Neural cell (in vitro differentiated cells): ENCODE data around the gene SHC1. TPM values are rescaled to one million over a fixed set of nuclear protein-coding genes. Genes with fewer than 3 reads are reported as not detected.

Source experiments
- H2AFZ ChIP-seq: fragments of 200-600, 300-800 bp; sonication (generic), shearing (Covaris generic); 2 replicates; pipeline ENCODE4 v1.6.0; 2014; ENCODE audit warnings: low read depth, mild to moderate bottlenecking, antibody characterized with exemption, low read length, moderate library complexity
- H3F3A ChIP-seq: fragments of 200-600 bp; shearing (Covaris generic); 2 replicates; pipeline ENCODE4 v1.6.1; 2016; ENCODE audit warnings: mild to moderate bottlenecking, moderate library complexity, mixed read lengths, antibody characterized with exemption, low read length; ENCODE audit not compliant: insufficient read depth, poor library complexity, severe bottlenecking
- H3K27ac ChIP-seq: fragments of 200-600, 300-800 bp; sonication (generic), shearing (Covaris generic); 2 replicates; pipeline ENCODE4 v1.5.1; 2014; ENCODE audit warnings: mild to moderate bottlenecking, low read length, moderate library complexity
- H3K27me3 ChIP-seq: fragments of 300-800, 200-600 bp; sonication (generic), shearing (Covaris generic); 2 replicates; pipeline ENCODE4 v1.6.0; 2014; ENCODE audit warnings: mild to moderate bottlenecking, low read depth, low read length, moderate library complexity; ENCODE audit not compliant: insufficient read depth
- H3K36me3 ChIP-seq: fragments of 300-800, 200-600 bp; sonication (generic), shearing (Covaris generic); 2 replicates; pipeline ENCODE4 v1.5.1; 2014; ENCODE audit warnings: mild to moderate bottlenecking, antibody characterized with exemption, low read length, moderate library complexity; ENCODE audit not compliant: insufficient read depth
- H3K4me2 ChIP-seq: fragments of 300-800, 200-600 bp; sonication (generic), shearing (Covaris generic); 2 replicates; pipeline ENCODE4 v1.6.0; 2014; ENCODE audit warnings: mild to moderate bottlenecking, low read length
- H3K4me3 ChIP-seq: fragments of 300-800, 200-600 bp; sonication (generic), shearing (Covaris generic); 2 replicates; pipeline ENCODE4 v1.5.1; 2014; ENCODE audit warnings: mild to moderate bottlenecking, low read length, moderate library complexity
- H3K79me2 ChIP-seq: fragments of 200-600 bp; shearing (Covaris generic); replicated peaks from 2 replicates; pipeline ENCODE4 v1.6.0; 2014; ENCODE audit warnings: mild to moderate bottlenecking, low read length, moderate library complexity; ENCODE audit not compliant: insufficient read depth
- H3K9ac ChIP-seq: fragments of 300-800, 200-600 bp; sonication (generic), shearing (Covaris generic); 2 replicates; pipeline ENCODE4 v1.6.1; 2016; ENCODE audit warnings: mild to moderate bottlenecking, low read length, mixed read lengths
- H3K9me2 ChIP-seq: fragments of 200-600 bp; shearing (Covaris generic); 2 replicates; pipeline ENCODE4 v1.6.1; 2016; ENCODE audit warnings: mild to moderate bottlenecking, low read length, mixed read lengths; ENCODE audit not compliant: insufficient read depth
- H3K9me3 ChIP-seq: fragments of 200-600, 300-800 bp; sonication (generic), shearing (Covaris generic); 2 replicates; pipeline ENCODE4 v1.6.1; 2016; ENCODE audit warnings: mild to moderate bottlenecking, mixed run types, low read length, moderate library complexity, mixed read lengths
- H4K20me1 ChIP-seq: fragments of 200-600 bp; shearing (Covaris generic); 2 replicates; pipeline ENCODE4 v1.6.1; 2016; ENCODE audit warnings: mild to moderate bottlenecking, mixed run types; ENCODE audit not compliant: insufficient read depth
- CTCF ChIP-seq: fragments of 450-650 bp; IDR thresholded peaks from 2 replicates; pipeline ENCODE4 v1.5.1; 2014; ENCODE audit warnings: antibody characterized with exemption, mild to moderate bottlenecking, moderate library complexity; ENCODE audit not compliant: poor library complexity, severe bottlenecking
- EP300 ChIP-seq: fragments of 450-650 bp; conservative IDR thresholded peaks from 2 replicates; pipeline ENCODE4 v1.6.1; 2014; ENCODE audit warnings: antibody characterized with exemption, mild to moderate bottlenecking, moderate library complexity; ENCODE audit not compliant: poor library complexity, severe bottlenecking
- EZH2 ChIP-seq: fragments of 200-600, 300-800 bp; shearing (Covaris generic), sonication (generic); IDR thresholded peaks from 2 replicates; pipeline ENCODE4 v1.6.1; 2014; ENCODE audit warnings: antibody characterized with exemption, low read length, borderline replicate concordance, mild to moderate bottlenecking; ENCODE audit not compliant: insufficient read depth, poor library complexity, severe bottlenecking
- MXI1 ChIP-seq: fragments of 450-650 bp; conservative IDR thresholded peaks from 2 replicates; pipeline ENCODE4 v1.6.1; 2014; ENCODE audit warnings: antibody characterized with exemption, mild to moderate bottlenecking; ENCODE audit not compliant: poor library complexity, severe bottlenecking
- POLR2AphosphoS5 ChIP-seq: IDR thresholded peaks from 2 replicates; pipeline ENCODE4 v1.6.1; 2012
- RAD21 ChIP-seq: fragments of 450-650 bp; conservative IDR thresholded peaks from 2 replicates; pipeline ENCODE4 v1.6.1; 2014; ENCODE audit warnings: antibody characterized with exemption, mild to moderate bottlenecking, moderate library complexity
- REST ChIP-seq: IDR thresholded peaks from 2 replicates; pipeline ENCODE4 v1.6.1; 2012; ENCODE audit warnings: borderline replicate concordance
- SMC3 ChIP-seq: fragments of 450-650 bp; conservative IDR thresholded peaks from 2 replicates; pipeline ENCODE4 v1.6.1; 2014; ENCODE audit warnings: antibody characterized with exemption, mild to moderate bottlenecking, moderate library complexity; ENCODE audit not compliant: poor library complexity
- TAF1 ChIP-seq: IDR thresholded peaks from 2 replicates; pipeline ENCODE4 v1.6.1; 2012; ENCODE audit warnings: low read depth
- polyA plus RNA-seq: library from polyadenylated mRNA; depleted of rRNA; stranded (reverse); fragments of >200 nt; gene quantifications from 2 replicates; pipeline ENCODE4 v1.2.3, GENCODE V29; 2014

The SHC1 gene
- polyA plus RNA-seq, 1 donor from 2014 or later = 9.5 TPM

GRCh38 chr1:154940651-154941194 lies 29.8 kb downstream of the SHC1 start:
- Histone ChIP-seq H3K79me2 (no peaks in the 10 kb centered on the region), H3K4me2 (no peak overlapping the region), H3K4me3 (no peak overlapping the region), H3K27ac (no peak overlapping the region), H3K9me3 (no peaks in the 10 kb centered on the region), H2AFZ (no peak overlapping the region), H3K36me3 (no peaks in the 10 kb centered on the region), H3F3A (no peaks in the 10 kb centered on the region), H4K20me1 (no peaks in the 10 kb centered on the region), H3K9me2 (no peaks in the 10 kb centered on the region), H3K9ac (no peak overlapping the region), H3K27me3 (no peaks in the 10 kb centered on the region)
- TF ChIP-seq POLR2AphosphoS5 = no peak
- no peak for TF ChIP-seq RAD21
- TF ChIP-seq EP300 = no peak
- TF ChIP-seq EZH2 = no peak
- TF ChIP-seq SMC3 = no peak
- TF ChIP-seq REST = no peak
- TF ChIP-seq CTCF = no peak
- TF ChIP-seq TAF1 = no peak
- TF ChIP-seq MXI1 = no peak

GRCh38 chr1:154940213-154940560 lies 30.4 kb downstream of the SHC1 start:
- H3K9me3 ChIP-seq = no peaks in the 10 kb centered on the region

More at GRCh38 chr1:154940213-154940560, 30.4 kb downstream of the SHC1 start:
- Histone ChIP-seq H3K36me3 (no peaks in the 10 kb centered on the region), H2AFZ (no peak overlapping the region), H3K27ac (no peak overlapping the region), H3K79me2 (peaks cover 5% of the 10 kb centered on the region), H3K9ac (no peak overlapping the region), H3K27me3 (no peaks in the 10 kb centered on the region), H3K4me2 (no peak overlapping the region), H3F3A (no peaks in the 10 kb centered on the region), H3K9me2 (no peaks in the 10 kb centered on the region), H4K20me1 (no peaks in the 10 kb centered on the region), H3K4me3 (no peak overlapping the region)
- no peak for TF ChIP-seq EZH2
- no peak for TF ChIP-seq REST
- TF ChIP-seq SMC3 = no peak
- no peak for TF ChIP-seq TAF1
- no peak for TF ChIP-seq RAD21
- no peak for TF ChIP-seq CTCF
- no peak for TF ChIP-seq MXI1
- TF ChIP-seq EP300 = no peak
- TF ChIP-seq POLR2AphosphoS5 = no peak
